CD4-positive, alpha-beta T cell (primary cell): ENCODE data around the gene QSOX1. TPM values are rescaled to one million over a fixed set of nuclear protein-coding genes. Genes with fewer than 3 reads are reported as not detected.

Experiments used
- ATAC-seq: fragments of 200-7000 bp; cut with Tn5 transposase; one replicate; pipeline ENCODE4 v1.10.0; 2022; ENCODE audit warnings: mild to moderate bottlenecking; ENCODE audit not compliant: poor library complexity
- CTCF ChIA-PET: fragments of 350-600 bp; sonication (Branson Sonifier 250); formaldehyde crosslinking; loops from one replicate; lab custom pipeline; 2021; ENCODE audit warnings: antibody characterized with exemption, inconsistent platforms; lab: Charles Lee
- POLR2A ChIA-PET: fragments of 350-600 bp; sonication (Branson Sonifier 250); formaldehyde crosslinking; loops from one replicate; lab custom pipeline; 2021; ENCODE audit warnings: antibody characterized with exemption, inconsistent platforms; lab: Charles Lee
- DNase-seq, 14 experiments: peaks; one replicate each; pipeline ENCODE4 v3.0.0-alpha.2; 2013 to 2020; ENCODE audit warnings: mixed read lengths in 2 of 14
- H3K27ac ChIP-seq, 2 donors: one replicate each; pipeline versions ENCODE4 v1.5.1 to v1.7.0; 2013; ENCODE audit warnings: low read length in 2 of 2, low read depth in 1 of 2, mild to moderate bottlenecking in 1 of 2
- H3K27me3 ChIP-seq, 2 experiments: 1 replicate in 1 of 2; 2 replicates in 1 of 2; pipeline versions ENCODE4 v1.6.1 to v1.7.0; 2013; ENCODE audit warnings: low read length in 2 of 2, control low read depth in 1 of 2, mild to moderate bottlenecking in 1 of 2, moderate library complexity in 1 of 2; ENCODE audit not compliant: insufficient read depth in 2 of 2, control insufficient read depth in 1 of 2
- H3K36me3 ChIP-seq: one replicate; pipeline ENCODE4 v1.6.1; 2013; ENCODE audit warnings: low read length, control low read depth; ENCODE audit not compliant: insufficient read depth
- H3K4me1 ChIP-seq: one replicate; pipeline ENCODE4 v1.6.1; 2013; ENCODE audit warnings: low read length, control low read depth; ENCODE audit not compliant: insufficient read depth
- H3K4me3 ChIP-seq: one replicate; pipeline ENCODE4 v1.5.1; 2013; ENCODE audit warnings: mild to moderate bottlenecking, low read length, moderate library complexity
- H3K9me3 ChIP-seq, 2 experiments: 1 replicate in 1 of 2; 2 replicates in 1 of 2; pipeline versions ENCODE4 v1.6.1 to v1.7.0; 2013; ENCODE audit warnings: low read length in 2 of 2, mild to moderate bottlenecking in 2 of 2, control low read depth in 1 of 2, moderate library complexity in 1 of 2; ENCODE audit not compliant: control insufficient read depth in 1 of 2, insufficient read depth in 1 of 2
- H3K27ac Mint-ChIP-seq: one replicate; pipeline ENCODE4 v1.8.0; 2020; ENCODE audit warnings: mixed read lengths
- H3K27me3 Mint-ChIP-seq: one replicate; pipeline ENCODE4 v1.8.0; 2021; ENCODE audit warnings: mixed read lengths
- H3K36me3 Mint-ChIP-seq: one replicate; pipeline ENCODE4 v1.8.0; 2021; ENCODE audit warnings: low read depth, mixed read lengths
- H3K4me1 Mint-ChIP-seq: one replicate; pipeline ENCODE4 v1.8.0; 2021; ENCODE audit warnings: low read depth, mixed read lengths
- H3K4me3 Mint-ChIP-seq: one replicate; pipeline ENCODE4 v1.8.0; 2020; ENCODE audit warnings: mild to moderate bottlenecking, mixed read lengths
- H3K9me3 Mint-ChIP-seq: one replicate; pipeline ENCODE4 v1.8.0; 2020; ENCODE audit warnings: mixed read lengths
- CTCF ChIP-seq: fragments of 200-600 bp; IDR thresholded peaks from one replicate; pipeline ENCODE4 v1.8.0; 2022; ENCODE audit warnings: antibody characterized with exemption, mild to moderate bottlenecking
- intact Hi-C, 2 experiments: fragments of 100-400 bp; cut with DNase I in 1 of 2; cut with micrococcal nuclease in 1 of 2; formaldehyde crosslinking; loops; one replicate each; pipeline versions ENCODE4 v1.15.1 to v1.9.0; 2023 to 2025; cut with DNase I, micrococcal nuclease
- total RNA-seq, 174 experiments: library from RNA in 2 of 174; stranded (reverse) in 2 of 174; gene quantifications; one replicate each; pipeline ENCODE4 v1.2.3 and lab custom pipeline; 2021 to 2026

QSOX1 gene
- total RNA-seq, 2 experiments from 2014 or later: 13.7 to 14.3 TPM

GRCh38 chr1:180247061-180247460 is 92.4 kb downstream of the QSOX1 start:
- Histone ChIP-seq H3K36me3 (no peaks in the 10 kb centered on the region), H3K4me1 (no peaks in the 10 kb centered on the region), H3K27ac (no peak overlapping the region), H3K9me3 (no peaks in the 10 kb centered on the region), H3K27me3 (peaks cover 11 to 12% of the 10 kb centered on the region in 2 experiments), H3K4me3 (no peak overlapping the region)
- TF ChIP-seq CTCF: no peak
- Mint-ChIP-seq H3K27me3 (peaks cover 72% of the 10 kb centered on the region), H3K4me3 (no peak overlapping the region), H3K4me1 (no peaks in the 10 kb centered on the region), H3K9me3 (no peaks in the 10 kb centered on the region), H3K27ac (no peak overlapping the region), H3K36me3 (no peaks in the 10 kb centered on the region)
- ATAC-seq (no peak), DNase-seq (no peak)
- CTCF ChIA-PET: no interaction called here
- POLR2A ChIA-PET: no interaction called here
- intact Hi-C loops: no loop called here

GRCh38 chr1:180247580-180247979 is 92.9 kb downstream of the QSOX1 start:
- peaks cover 72% of the 10 kb centered on the region for H3K27me3 Mint-ChIP-seq
- DNase-seq (no peak), ATAC-seq (no peak)
- no peak overlapping the region for H3K27ac Mint-ChIP-seq
- ChIA-PET POLR2A (no interaction called here), CTCF (no interaction called here)
- intact Hi-C loops: no loop called here
- no peaks in the 10 kb centered on the region for H3K4me1 Mint-ChIP-seq
- Histone ChIP-seq H3K9me3 (no peaks in the 10 kb centered on the region), H3K4me3 (no peak overlapping the region), H3K27ac (no peak overlapping the region), H3K27me3 (peaks cover 12 to 14% of the 10 kb centered on the region in 2 experiments), H3K36me3 (no peaks in the 10 kb centered on the region), H3K4me1 (no peaks in the 10 kb centered on the region)
- no peak for TF ChIP-seq CTCF
- H3K4me3 Mint-ChIP-seq: no peak overlapping the region
- H3K9me3 Mint-ChIP-seq: no peaks in the 10 kb centered on the region
- H3K36me3 Mint-ChIP-seq: no peaks in the 10 kb centered on the region

- POLR2A ChIA-PET: no interaction called here
- intact Hi-C loops: no loop called here
Observed at GRCh38 chr1:180248176-180248575, 93.5 kb downstream of the QSOX1 start.

More at GRCh38 chr1:180248176-180248575, 93.5 kb downstream of the QSOX1 start:
- Histone ChIP-seq H3K4me3 (no peak overlapping the region), H3K27ac (no peak overlapping the region), H3K4me1 (no peaks in the 10 kb centered on the region), H3K9me3 (no peaks in the 10 kb centered on the region), H3K36me3 (no peaks in the 10 kb centered on the region), H3K27me3 (peaks cover 12 to 14% of the 10 kb centered on the region in 2 experiments)
- Mint-ChIP-seq H3K27ac (no peak overlapping the region), H3K4me3 (no peak overlapping the region), H3K27me3 (peaks cover 72% of the 10 kb centered on the region), H3K9me3 (no peaks in the 10 kb centered on the region), H3K36me3 (no peaks in the 10 kb centered on the region), H3K4me1 (no peaks in the 10 kb centered on the region)
- CTCF ChIA-PET: no interaction called here
- DNase-seq: no peak
- no peak for TF ChIP-seq CTCF
- ATAC-seq: no peak
